Endothelial cell of umbilical vein (primary cell): ENCODE results near the gene CNTN1. TPM values are rescaled to one million over a fixed set of nuclear protein-coding genes. Genes with fewer than 3 reads are reported as not detected.

Experiments used
- BruUV-seq: library from RNA; stranded (reverse); fragments of 400-500 nt; replicated peaks from 2 replicates; lab custom pipeline; 2021; lab: Mats Ljungman, UMichigan
- CTCF ChIA-PET: fragments of 300-600, 350-600 bp; sonication (Branson Sonifier 250); formaldehyde crosslinking; loops from one replicate; lab custom pipeline; 2021; ENCODE audit warnings: antibody characterized with exemption, inconsistent platforms; lab: Charles Lee
- POLR2A ChIA-PET: fragments of 300-600, 350-600 bp; sonication (Branson Sonifier 250); formaldehyde crosslinking; loops from one replicate; lab custom pipeline; 2021; ENCODE audit warnings: antibody characterized with exemption, inconsistent platforms; lab: Charles Lee
- DNase-seq: peaks from one replicate; pipeline ENCODE4 v3.0.0-alpha.2; 2011; ENCODE audit warnings: low read depth, low spot score
- FAIRE-seq: peaks from 2 replicates; lab custom pipeline; 2011; peaks lifted over from hg19 to GRCh38; lab: Jason Lieb, UNC
- H2AFZ ChIP-seq: 2 replicates; pipeline ENCODE4 v1.6.0; 2012; ENCODE audit warnings: low read depth, low read length, control low read depth, inconsistent platforms
- H3K27ac ChIP-seq: 2 replicates; pipeline ENCODE4 v1.5.1; 2011; ENCODE audit warnings: low read depth, mild to moderate bottlenecking, control low read depth, low read length, moderate library complexity; ENCODE audit not compliant: insufficient read depth
- H3K27me3 ChIP-seq, 2 experiments: 2 replicates each; pipeline versions ENCODE4 v1.6.0 to v1.6.1; 2011; ENCODE audit warnings: low read length in 2 of 2, mixed read lengths in 1 of 2; ENCODE audit not compliant: control insufficient read depth in 2 of 2, insufficient read depth in 2 of 2
- H3K36me3 ChIP-seq, 2 experiments: 2 replicates in 1 of 2; 3 replicates in 1 of 2; pipeline ENCODE4 v1.5.1; 2011; ENCODE audit warnings: low read length in 2 of 2, mild to moderate bottlenecking in 1 of 2, moderate library complexity in 1 of 2; ENCODE audit not compliant: control insufficient read depth in 2 of 2, insufficient read depth in 2 of 2; ENCODE audit errors: extremely low read depth in 1 of 2
- H3K4me1 ChIP-seq: 3 replicates; pipeline ENCODE4 v1.5.1; 2011; ENCODE audit warnings: mild to moderate bottlenecking, low read length; ENCODE audit not compliant: control insufficient read depth, insufficient read depth; ENCODE audit errors: extremely low read depth
- H3K4me2 ChIP-seq: 2 replicates; pipeline ENCODE4 v1.6.1; 2011; ENCODE audit warnings: low read length, control low read depth, mixed read lengths; ENCODE audit not compliant: insufficient read depth
- H3K4me3 ChIP-seq, 3 experiments: fragments of 200-600 bp in 1 of 3; sonication (generic), shearing (Covaris generic) in 1 of 3; replicated peaks in 1 of 3; 2 replicates each; pipeline ENCODE4 v1.5.1; 2011 to 2016; ENCODE audit warnings: control low read depth in 3 of 3, low read length in 3 of 3, mild to moderate bottlenecking in 2 of 3, inconsistent platforms in 1 of 3, low read depth in 1 of 3, moderate library complexity in 1 of 3; ENCODE audit not compliant: insufficient read depth in 1 of 3
- H3K79me2 ChIP-seq: 2 replicates; pipeline ENCODE4 v1.6.0; 2012; ENCODE audit warnings: low read length, inconsistent platforms; ENCODE audit not compliant: control insufficient read depth, insufficient read depth
- H3K9ac ChIP-seq: replicated peaks from 2 replicates; pipeline ENCODE3; 2011; ENCODE audit warnings: low read length, control low read depth; ENCODE audit not compliant: insufficient read depth; ENCODE audit errors: extremely low read depth
- H3K9me1 ChIP-seq: replicated peaks from 3 replicates; pipeline ENCODE4 v1.6.0; 2011; ENCODE audit warnings: mild to moderate bottlenecking, low read length; ENCODE audit not compliant: control insufficient read depth, insufficient read depth; ENCODE audit errors: extremely low read depth
- H3K9me3 ChIP-seq: replicated peaks from 2 replicates; pipeline ENCODE4 v1.5.1; 2012; ENCODE audit warnings: low read length, inconsistent platforms; ENCODE audit not compliant: control insufficient read depth, insufficient read depth
- H4K20me1 ChIP-seq: replicated peaks from 2 replicates; pipeline ENCODE3; 2011; ENCODE audit warnings: mild to moderate bottlenecking, low read length; ENCODE audit not compliant: control insufficient read depth, insufficient read depth; ENCODE audit errors: extremely low read depth
- CTCF ChIP-seq, 2 donors: IDR thresholded peaks; 1 replicate in 1 of 2; 2 replicates in 1 of 2; pipeline ENCODE4 v1.5.1; 2011; ENCODE audit warnings: low read length in 2 of 2, mild to moderate bottlenecking in 2 of 2, moderate library complexity in 2 of 2, control low read depth in 1 of 2, inconsistent platforms in 1 of 2, low read depth in 1 of 2; ENCODE audit not compliant: insufficient read depth in 1 of 2; ENCODE audit errors: extremely low read depth in 1 of 2
- EZH2 ChIP-seq: IDR thresholded peaks from 2 replicates; pipeline ENCODE4 v1.6.1; 2012; ENCODE audit warnings: borderline replicate concordance, low read depth, mild to moderate bottlenecking, moderate library complexity, low read length, inconsistent platforms; ENCODE audit not compliant: severe bottlenecking
- FOS ChIP-seq: IDR thresholded peaks from 2 replicates; pipeline ENCODE4 v1.6.1; 2011; ENCODE audit warnings: mild to moderate bottlenecking, low read length, moderate library complexity, borderline replicate concordance; ENCODE audit not compliant: insufficient read depth
- GATA2 ChIP-seq: IDR thresholded peaks from 2 replicates; pipeline ENCODE4 v1.7.0; 2011; ENCODE audit warnings: low read depth, mild to moderate bottlenecking, moderate library complexity, mixed read lengths, low read length; ENCODE audit not compliant: insufficient read length, insufficient read depth
- MYC ChIP-seq: IDR thresholded peaks from one replicate; pipeline ENCODE4 v1.6.1; 2011; ENCODE audit warnings: mild to moderate bottlenecking, low read depth, low read length
- POLR2A ChIP-seq: IDR thresholded peaks from 2 replicates; pipeline ENCODE4 v1.6.1; 2012; ENCODE audit warnings: low read depth, mild to moderate bottlenecking, control low read depth, low read length
- dilution Hi-C: fragments of 300-500 bp; cut with MboI; formaldehyde crosslinking; loops from one replicate; pipeline ENCODE4 v1.15.0; 2019; ENCODE audit warnings: low sequenced_read_pairs; ENCODE audit not compliant: extremely low pct_ligation_motif_present
- intact Hi-C: fragments of 100-400 bp; cut with micrococcal nuclease; formaldehyde crosslinking; loops from one replicate; pipeline ENCODE4 v1.10.0; 2022
- polyA plus RNA-seq, 4 experiments: library from polyadenylated mRNA; depleted of rRNA in 3 of 4; stranded (reverse) in 3 of 4; unstranded in 1 of 4; fragments of >200 nt; gene quantifications; 2 replicates each; pipeline versions ENCODE4 v1.2.1 to v1.2.3, GENCODE V29; 2011 to 2012; ENCODE audit warnings: missing spikeins in 1 of 4
- total RNA-seq: library from RNA; stranded (reverse); gene quantifications from 2 replicates; pipeline ENCODE4 v1.2.3, GENCODE V29; 2021

The CNTN1 gene
- total and polyA plus RNA-seq, 2 donors (not counting 3 experiments of a cell fraction or from before 2014, with no cell fraction given): 0.07 TPM; not detected in 1

- DNase-seq: no peak
- no peaks in the 10 kb centered on the region for H3K9me1 ChIP-seq
- H3K4me2 ChIP-seq: no peak overlapping the region
- H3K9ac ChIP-seq: no peak overlapping the region
- no peaks in the 10 kb centered on the region for H3K27me3 ChIP-seq
- no peak overlapping the region for H3K27ac ChIP-seq
- no peak for FAIRE-seq
- H3K9me3 ChIP-seq: no peaks in the 10 kb centered on the region
- dilution Hi-C loops (no loop called here), intact Hi-C loops (no loop called here)
- TF ChIP-seq MYC (no peak), CTCF (IDR thresholded peaks at IDR 0.05; ENCODE audit: extremely low read depth in 1 of 2, insufficient read depth in 1 of 2, low read depth in 1 of 2, low read length in 2 of 2) (no peak), POLR2A (no peak), EZH2 (no peak), FOS (no peak)
- ChIA-PET CTCF (no interaction called here), POLR2A (no interaction called here)
- no peak overlapping the region for H2AFZ ChIP-seq
- no peaks in the 10 kb centered on the region for H3K79me2 ChIP-seq
- H3K4me1 ChIP-seq: no peaks in the 10 kb centered on the region
- H3K4me3 ChIP-seq: no peak overlapping the region
- H4K20me1 ChIP-seq: no peaks in the 10 kb centered on the region
- H3K36me3 ChIP-seq: no peaks in the 10 kb centered on the region
- BruUV-seq: no TSS peak
These were observed 108.8 kb downstream of the CNTN1 start for GRCh38 chr12:40801082-40801481.

GRCh38 chr12:40801861-40802260 is 109.6 kb downstream of the CNTN1 start:
- Histone ChIP-seq H3K36me3 (no peaks in the 10 kb centered on the region), H2AFZ (no peak overlapping the region), H3K4me3 (no peak overlapping the region), H3K9me1 (no peaks in the 10 kb centered on the region), H3K9ac (no peak overlapping the region), H3K4me1 (no peaks in the 10 kb centered on the region), H3K27ac (no peak overlapping the region), H3K9me3 (no peaks in the 10 kb centered on the region), H3K4me2 (no peak overlapping the region), H4K20me1 (no peaks in the 10 kb centered on the region), H3K79me2 (no peaks in the 10 kb centered on the region), H3K27me3 (no peaks in the 10 kb centered on the region)
- no peak for DNase-seq
- TF ChIP-seq FOS (no peak), GATA2 (no peak), CTCF (IDR thresholded peaks at IDR 0.05; ENCODE audit: extremely low read depth in 1 of 2, insufficient read depth in 1 of 2, low read depth in 1 of 2, low read length in 2 of 2) (no peak), MYC (no peak), EZH2 (no peak)
- ChIA-PET POLR2A (no interaction called here), CTCF (no interaction called here)
- no TSS peak for BruUV-seq
- intact Hi-C loops (no loop called here), dilution Hi-C loops (no loop called here)
- no peak for FAIRE-seq
